ENCODE data around the gene NOS1AP.

Gene NOS1AP

DNA sequence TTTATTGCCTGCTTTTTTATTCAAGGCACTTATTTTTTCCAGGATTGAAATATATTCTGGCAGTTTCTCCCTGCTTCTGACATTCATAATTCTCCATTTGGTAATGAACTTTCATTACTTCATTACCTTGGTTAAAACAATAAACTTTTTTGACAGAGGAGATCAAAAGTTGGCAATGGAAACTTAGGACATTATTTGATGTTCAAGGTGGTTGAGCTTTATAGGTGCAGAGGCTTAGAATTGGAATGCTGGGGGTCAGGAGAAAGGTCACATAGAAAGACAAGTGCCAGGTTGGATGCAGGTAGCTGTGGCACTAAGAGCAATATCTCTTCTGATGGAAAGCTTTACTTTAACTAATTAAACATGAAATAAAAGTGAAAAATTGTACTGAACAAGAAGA, 154.8 kb downstream of the NOS1AP start:
- no peak for DNase-seq

DNA sequence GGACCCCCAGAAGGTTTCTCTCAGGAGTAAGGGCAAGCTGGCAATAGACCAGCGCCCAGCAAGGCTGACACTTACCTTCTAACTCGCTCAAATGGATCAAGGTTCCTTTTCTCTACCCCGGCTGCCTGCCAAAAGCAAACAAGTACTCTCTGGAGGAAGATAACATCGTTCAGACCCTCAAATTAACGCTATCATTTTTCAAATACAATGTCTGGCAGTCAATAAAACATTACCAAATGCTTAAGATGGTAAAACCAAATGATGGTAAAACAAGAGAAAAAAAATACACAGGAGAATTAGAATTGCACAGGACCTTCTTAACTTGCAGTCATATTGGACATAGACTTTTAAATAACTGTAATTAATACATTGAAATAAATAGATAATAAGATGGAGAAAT, 159.1 kb downstream of the NOS1AP start:
- no peak for DNase-seq

DNA sequence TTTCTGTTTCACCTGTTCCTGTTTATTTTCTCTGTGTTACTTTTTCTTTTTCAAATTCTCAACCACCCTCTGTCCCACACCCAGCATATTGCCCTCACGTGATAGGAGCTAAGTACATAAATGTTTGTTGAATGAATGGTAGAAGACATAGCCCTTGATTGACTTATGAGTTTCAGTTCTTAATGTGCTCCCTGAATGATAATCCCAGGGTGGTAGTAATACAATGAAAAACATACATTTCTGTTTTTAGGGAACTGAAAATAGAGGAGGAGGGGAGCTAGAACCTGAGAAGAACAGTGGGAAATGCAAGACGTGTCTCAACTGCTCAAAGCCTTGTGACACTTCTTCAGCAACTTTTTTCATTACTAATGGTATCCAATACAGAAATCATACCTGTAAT, 160.1 kb downstream of the NOS1AP start:
- DNase-seq = no peak

DNA sequence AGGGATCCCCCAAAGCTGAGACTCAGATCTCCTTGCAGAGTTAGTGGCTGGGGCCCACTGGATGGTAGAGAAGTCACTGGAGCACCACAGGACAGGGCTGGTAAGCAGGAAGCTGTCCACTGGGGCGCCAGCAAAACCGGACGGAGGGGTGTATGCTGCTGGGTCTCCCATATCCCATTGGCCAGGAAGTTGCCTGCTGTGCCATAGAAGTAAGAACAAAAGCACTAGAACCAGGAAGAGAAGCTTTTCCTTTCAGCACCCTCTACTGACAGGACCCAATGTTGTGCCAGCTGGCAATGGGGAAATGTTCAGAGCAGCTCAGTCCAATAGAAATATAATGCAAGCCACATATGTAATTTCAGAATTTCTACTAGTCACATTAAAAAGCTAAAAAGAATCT, 160.6 kb downstream of the NOS1AP start:
- no peak for DNase-seq

DNA sequence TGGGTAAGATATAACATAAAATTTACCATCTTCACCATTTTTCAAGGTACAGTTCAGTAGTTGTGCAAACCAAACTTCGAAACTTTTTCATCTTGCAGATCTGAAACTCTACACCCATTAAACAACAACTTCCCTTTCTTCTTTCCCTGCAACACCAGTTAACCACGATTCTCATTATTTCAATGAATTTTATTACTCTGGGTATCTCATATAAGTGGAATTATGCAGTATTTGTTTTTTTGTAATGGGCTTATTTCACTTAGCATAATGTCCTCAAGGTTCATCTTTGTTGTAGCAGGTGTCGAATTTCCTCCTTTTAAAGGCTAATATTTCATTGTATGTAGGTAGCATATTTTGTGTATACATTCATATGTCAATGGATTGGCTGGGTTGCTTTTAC, 161.0 kb downstream of the NOS1AP start:
- no peak for DNase-seq

DNA sequence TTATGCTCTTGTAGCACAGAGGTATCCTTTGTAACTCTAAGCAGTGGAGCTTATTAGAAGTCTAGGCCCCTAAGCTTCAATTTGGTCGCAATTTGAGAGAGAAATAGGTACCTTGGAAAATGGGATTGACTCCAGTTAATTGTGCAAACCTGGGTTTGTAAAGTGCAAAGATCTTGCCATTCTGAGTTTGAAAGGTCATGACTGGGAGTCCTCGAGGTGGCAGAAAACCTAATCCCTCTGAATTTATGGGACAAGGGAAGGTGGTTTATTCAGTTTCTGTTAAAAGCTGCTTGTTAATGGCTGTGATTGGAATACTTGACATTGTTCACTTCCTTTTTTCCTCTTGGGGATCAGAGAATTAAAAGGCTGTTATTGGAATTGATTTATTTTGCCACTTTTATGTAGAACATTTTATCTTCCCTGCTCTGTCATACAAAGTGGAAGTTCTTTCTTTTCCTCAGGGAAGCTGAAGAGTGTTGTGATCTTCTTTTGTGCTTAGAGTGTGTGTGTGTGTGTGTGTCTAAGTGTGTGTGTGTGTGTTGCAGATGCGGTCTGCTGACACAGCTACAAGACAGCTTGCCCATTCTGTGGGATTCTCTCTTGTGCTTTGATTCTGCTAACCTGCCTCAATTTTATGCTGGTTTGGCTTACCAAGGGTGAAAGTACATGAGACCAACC, 162.7 kb downstream of the NOS1AP start:
- no peak for DNase-seq

DNA sequence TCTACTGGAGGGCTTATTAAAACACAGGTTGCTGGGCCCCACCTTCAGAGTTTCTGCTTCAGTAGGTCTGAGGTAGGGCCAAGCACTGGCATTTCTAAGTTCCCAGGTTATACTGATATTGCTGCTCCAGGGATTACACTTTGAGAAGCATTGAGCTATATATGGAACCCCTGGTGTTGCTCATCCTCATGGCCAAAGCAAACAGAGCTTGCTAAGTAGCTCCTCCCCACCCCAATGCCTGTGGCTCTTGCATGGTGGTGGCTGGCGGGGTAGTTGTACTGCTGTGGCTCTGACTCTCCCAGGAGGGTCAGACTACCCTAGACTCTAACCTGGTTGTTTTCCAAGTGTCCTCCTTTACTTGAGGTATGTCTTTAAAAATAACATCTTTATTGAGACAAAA, 163.6 kb downstream of the NOS1AP start:
- DNase-seq = no peak

DNA sequence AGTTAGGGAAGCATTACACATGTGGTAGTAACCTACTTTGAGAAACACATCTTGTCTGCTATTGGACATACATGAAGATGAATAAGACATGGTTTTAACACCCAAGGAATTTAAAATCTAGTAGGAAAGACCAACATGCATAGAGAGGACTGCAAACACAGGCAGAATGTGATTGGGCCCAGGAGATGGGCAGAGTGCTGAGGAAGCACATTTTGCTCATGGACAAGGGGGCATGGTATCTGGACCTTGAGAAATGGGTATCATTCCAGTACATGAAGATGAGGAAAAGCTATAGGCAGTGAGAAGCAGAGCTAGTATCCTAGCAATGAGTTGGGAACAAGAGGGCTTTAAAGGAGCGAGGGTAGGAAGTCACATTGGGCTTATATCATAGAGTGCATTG, 164.4 kb downstream of the NOS1AP start:
- DNase-seq = no peak

DNA sequence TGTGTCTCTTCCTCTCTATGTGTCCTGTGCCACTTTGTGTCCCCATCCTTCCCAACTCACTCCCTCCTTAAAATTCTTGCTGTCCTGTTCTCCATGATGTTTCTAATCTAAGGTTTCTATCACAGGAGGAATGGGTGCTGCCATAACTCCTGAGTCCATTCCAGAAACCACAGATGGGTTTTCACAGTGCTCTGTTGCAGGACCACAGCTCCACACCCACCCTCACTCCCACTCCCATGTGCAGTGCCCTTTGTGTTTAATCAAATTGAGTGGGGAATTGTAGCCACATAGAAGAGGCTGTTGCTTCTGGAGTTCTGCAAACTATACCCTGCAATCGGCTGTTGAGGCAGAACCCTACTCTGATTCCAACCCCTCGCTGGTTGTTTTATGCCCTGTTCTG, 165.1 kb downstream of the NOS1AP start:
- DNase-seq = no peak

DNA sequence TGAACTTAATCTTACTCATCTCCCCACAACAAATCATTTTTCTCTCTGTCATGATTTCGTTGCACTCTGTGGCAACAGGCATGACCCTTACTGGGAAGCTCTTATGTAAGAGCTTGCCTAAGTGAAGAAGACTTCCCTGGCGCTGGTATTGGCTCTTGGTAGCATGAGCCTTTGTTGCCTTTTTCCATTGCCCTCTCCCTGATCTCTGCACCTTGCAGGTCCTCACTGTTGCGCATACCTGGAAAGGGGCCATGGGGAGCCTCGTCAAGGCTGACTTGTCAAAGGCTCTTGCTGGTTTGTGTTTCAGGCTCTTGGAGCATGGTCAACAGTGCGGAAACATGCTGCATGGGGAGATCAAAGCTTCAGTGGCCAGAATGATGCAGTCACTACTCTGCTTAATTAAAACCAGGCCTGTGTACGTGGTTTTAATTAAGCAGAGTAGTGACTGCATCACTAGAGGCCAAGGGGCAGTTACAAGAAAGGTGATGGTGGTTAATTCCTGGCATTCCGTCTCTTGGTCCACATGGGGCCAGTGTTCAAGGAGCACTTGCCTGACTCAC, 165.8 kb downstream of the NOS1AP start:
- no peak for DNase-seq

DNA sequence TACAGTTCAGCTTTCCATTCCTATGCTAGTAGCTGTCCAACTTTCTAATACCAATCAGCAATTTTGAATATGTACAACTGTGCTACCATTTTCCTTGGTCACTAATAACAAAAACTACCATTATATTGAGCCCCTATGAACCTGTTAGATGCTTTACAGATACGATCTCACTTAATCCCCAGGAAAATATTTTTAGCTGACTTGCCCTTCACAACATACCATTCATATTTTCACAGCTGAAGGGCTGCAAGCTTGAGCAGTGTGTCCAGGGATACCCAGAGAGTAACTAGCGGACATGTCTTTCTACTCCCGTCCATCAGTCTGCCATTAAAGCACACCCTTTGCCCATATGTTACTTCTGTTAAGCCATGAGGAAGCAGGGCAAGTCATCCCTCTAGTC, 166.7 kb downstream of the NOS1AP start:
- no peak for DNase-seq

DNA sequence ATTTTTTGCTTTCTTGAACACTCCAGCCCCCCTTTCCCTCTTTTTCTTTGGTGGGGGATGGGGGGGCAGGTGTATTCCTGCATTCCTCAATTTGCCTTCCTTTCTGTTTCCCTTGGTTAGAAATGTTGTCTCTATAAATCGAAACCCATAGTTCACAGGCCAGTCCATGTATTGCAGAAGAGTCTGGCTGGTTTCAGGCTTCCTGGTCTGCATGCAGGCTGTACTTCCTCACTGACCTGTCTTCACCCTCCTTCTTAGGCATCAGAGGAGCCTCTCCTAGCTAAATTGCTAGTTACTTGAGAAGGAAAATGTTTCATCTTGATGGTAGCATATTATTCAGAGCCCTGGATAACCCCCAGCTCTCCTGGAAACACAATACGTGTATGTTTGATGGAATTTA, 167.1 kb downstream of the NOS1AP start:
- no peak for DNase-seq

DNA sequence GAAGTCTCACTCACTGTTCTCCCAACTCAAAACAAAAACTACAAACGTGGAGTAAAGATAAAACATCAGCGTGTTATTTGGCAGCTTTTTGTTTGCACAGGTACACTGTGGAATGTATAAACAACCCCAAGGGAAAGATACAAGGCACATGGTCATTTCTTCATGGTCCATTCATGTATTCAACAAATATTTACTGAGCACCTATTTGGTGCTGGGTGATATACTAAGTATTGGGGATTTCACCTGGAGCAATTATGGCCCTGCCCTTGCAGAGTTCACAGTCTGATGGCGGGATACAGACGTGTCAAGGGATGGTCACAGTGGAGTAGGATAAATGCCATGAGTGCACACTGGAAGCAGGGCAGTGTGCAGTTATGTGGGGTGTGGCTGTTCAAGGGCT, 171.1 kb downstream of the NOS1AP start:
- DNase-seq = no peak

DNA sequence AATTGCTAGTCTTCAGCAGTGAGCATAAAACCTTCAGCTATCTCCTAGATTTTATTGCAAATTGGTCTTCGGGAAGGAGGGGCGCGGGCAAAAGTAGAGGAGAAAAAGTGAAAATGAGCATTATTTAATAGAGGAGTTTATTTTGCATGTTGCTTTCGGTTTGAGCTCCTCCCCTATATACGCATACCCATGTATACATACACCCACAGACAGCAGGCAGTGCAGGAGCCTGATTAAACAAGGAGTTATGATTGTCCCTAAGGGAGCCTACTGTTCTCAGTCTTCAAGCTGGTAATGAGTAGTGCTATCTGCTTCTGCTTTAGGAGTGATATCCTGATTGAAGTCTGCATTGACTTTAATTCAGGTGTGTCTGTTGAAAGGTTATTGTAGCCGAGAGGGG, 173.3 kb downstream of the NOS1AP start:
- no peak for DNase-seq

DNA sequence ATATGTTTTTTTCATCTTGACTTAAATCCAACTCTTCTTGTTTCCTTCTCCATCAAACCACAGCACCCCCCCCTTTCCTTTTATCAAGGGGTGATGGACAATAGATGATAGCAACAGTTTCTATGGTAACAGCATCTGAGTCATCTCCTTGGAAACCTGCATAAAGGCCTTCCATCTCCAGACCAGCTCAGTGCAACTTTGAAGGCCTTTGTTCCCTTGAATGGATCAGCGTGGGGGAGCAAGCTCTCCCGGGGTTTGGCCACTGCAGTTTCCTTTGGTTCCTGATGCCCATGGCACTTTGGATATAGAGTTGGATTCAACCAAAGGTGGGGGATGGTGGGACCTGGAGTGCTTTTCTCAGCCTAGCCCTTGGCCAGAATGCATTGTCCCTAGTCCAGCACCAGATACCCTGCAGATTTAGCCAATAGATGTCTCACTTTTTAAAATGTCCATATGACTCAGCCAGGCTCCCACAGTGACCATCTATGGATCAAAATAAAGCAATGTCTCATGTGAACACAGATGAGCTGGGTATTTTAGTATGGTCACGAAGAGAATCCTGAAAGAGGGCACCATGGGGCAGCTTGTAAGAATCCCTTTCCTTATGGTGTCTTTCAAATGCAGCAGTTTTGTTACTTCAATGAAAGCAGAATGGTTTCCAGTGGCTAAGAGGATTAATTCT, 179.5 kb downstream of the NOS1AP start:
- no peak for DNase-seq

DNA sequence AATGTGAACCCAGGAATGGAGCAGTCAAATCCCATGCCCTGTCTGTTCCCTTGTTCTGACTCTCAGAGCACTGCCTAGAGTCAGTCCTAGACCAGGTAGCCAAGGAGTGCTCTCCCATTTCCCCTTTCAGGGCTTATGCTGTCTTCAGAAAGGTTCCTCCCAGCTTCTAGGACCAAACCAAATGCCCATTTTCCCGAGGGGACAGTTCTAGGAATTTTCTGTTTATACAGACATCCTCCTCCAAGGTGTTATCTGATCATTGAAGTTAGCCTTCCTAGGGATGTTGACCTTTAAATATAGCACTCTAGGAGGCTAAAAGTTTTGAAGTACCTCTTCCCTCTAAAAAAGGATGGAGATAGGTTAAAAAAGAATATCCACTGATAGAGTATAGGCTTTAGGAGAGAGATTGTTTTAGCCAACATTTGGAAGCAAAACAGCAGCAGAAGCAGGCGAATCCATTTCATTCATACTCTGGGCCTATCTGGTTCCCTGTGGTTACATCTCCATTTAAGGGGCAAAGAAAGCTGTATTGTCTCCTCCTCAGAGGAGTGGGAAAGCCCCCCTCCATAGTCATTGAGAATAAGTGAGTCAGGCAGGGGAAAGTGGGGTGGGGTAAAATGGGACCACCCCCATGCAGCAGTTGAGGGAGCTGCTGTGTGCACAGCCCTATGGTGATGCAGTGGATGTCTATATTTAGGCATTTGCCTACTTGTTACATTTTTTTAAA, 180.7 kb downstream of the NOS1AP start:
- no peak for DNase-seq

DNA sequence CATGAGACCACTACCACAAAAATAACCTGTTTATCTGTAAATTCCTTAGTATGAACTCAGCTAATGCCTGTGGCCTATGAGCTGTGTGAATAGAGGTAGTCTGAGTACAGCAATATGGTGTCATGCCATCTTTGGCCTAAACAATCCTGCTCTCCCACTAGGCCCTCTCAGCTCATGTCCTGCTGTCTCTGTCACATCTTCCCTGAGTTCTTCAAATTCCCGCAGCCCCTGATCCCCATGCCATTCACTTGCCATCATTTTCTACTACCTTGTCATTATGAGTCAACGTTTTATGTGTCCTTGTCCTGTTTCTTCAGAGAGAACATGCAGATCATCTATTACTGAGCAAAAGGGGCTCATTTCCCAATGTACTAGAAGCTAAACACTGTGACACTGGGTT, 181.6 kb downstream of the NOS1AP start:
- no peak for DNase-seq

DNA sequence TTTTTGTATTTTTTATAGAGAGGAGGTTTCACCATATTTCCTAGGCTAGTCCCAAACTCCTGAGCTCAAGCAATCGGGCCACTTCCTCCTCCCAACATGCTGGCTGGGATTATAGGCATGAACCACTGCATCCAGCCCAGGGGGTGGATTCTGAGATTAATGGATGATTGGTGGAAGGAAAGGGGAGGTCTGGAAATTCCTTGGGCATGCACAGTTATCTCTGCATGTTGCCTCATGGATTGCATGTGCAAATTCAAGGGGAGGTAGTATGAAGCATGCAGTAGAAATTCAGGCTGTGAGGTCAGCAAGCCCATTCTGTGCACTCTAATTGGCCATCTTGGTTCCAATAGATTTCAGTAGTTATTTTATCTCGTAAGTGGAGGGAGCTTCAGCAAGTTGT, 182.7 kb downstream of the NOS1AP start:
- DNase-seq = no peak

DNA sequence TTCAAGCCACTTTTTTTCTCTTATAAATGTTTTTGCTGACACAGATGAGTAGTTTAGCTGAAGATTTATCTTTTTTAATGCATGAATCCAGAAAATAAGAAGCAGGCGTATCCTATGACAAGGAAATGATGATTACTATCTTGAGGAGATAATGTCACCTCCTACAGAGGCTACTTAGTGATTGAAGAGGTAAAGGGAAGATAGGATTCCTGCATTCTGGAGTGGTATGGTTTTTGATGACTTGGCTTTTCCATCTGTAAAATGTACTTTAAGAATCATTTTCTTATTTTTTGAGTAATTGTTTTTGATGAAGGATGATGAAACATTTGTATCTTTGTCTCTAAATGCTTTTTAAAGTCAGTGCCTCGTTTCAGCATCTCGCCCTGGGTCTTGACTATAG, 184.3 kb downstream of the NOS1AP start:
- DNase-seq = no peak

DNA sequence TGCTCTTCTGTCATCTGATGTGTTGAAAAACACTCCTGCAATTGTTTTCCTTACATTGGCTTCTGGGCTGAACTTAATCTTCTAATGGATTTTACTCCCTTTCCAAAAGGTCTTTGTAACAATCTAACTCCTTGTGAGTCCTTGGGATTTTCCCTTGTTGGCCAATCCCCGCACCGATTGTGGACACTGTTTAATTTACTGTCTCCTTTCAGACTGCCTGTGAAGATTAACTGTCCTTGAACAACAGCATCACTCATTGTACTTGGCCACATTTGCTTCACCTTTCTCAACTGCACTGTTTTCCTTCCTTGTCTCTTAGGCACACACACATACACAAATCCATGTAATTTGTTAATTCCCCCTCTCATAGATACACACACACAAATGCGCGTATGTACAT, 186.8 kb downstream of the NOS1AP start:
- DNase-seq = no peak

DNA sequence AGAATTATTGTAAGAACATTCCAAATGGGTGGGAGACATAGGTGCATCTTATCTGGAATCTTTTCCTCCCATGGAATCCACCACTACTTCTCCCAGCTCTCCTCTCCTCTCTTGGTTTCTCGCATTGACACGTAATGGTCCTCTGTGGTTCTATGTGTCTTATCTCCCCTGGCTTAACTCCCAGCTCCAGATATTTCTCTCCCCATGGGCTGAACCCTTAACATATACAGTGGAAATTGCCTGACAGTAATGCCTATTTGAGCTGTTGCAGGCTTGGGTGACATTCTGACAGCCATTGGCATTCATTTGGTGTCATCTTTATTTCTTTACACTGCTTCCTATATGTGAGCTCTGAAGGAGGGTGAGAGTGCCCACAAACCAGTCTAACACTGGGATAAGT, 188.9 kb downstream of the NOS1AP start:
- DNase-seq = no peak

DNA sequence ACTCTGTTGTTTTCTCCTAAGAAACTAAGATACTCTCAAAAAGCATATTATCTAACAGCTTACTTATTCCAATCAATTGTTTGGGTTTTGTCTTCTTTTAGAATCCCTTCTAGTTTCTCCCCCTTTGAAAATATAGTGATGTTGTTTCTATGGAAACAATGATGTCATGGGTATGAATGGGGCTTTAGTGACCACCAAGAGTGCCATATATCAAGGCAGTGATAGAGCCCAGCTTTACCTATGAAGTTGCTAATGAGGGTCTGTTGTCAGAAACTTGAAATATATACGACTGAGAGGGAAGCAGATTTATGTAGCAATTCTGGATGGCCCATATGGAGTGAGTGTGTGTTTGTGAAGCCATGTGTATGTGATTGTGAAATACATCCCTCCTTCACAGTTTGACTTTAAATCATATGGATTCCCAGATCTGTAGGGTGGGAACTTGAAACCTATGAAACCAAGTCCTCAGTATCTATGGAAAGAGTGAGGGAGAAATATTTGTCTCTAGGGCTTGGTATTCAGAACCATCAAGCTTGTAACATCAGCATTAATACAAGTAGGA, 190.5 kb downstream of the NOS1AP start:
- DNase-seq = no peak

DNA sequence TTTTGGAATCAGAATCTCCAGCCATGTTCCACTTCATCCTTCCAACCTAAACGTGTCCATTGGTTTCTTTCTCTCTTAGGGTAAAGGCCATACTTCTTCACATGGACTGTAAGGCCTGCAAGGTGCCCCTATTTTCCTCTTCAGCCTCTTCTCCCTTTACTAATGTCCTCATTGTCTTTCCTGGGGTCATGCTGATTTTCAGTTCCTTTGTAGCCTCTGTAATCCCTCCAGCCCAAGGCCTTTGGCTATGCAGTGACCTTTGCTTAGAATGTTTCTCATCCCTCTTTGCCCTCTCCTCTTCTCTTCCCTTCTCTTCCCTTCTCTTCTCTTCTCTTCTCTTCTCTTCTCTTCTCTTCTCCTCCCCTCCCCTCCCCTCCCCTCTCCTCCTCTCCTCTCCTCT, 194.6 kb downstream of the NOS1AP start:
- DNase-seq = no peak

DNA sequence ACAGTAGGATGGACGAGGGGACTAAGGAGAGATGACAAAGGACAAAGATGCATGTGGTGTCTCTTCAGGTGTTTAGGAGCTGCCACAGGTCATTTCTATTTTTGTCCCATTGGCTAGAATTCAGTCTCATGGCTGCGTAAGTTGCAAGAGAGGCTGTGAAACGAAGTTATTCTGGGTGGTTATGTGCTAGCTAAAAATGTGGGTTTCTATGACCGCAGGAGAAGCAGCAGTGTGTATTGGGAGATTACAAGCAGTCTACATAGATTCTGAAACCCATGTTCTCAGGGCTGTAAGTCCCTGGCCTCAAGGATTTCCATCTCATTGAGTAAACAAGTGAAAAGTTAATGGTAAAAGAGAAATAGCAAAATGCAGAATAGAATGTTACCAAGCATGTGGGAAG, 196.5 kb downstream of the NOS1AP start:
- no peak for DNase-seq
